ENCODE results near the gene COL11A2.

GRCh38 chr6:33189625-33190448 is 2.4 kb downstream of the COL11A2 start:
- TF ChIP-seq POLR2A (IDR thresholded peaks at IDR 0.05; ENCODE audit: extremely low read depth, insufficient read length) (no peak), CTCF (IDR thresholded peaks at IDR 0.05; ENCODE audit: low read depth, low read length) (no peak), MYC (IDR thresholded peaks at IDR 0.05; ENCODE audit: low read depth, low read length) (no peak)

All from NB4 (cell line).